ENCODE measurements around the gene CCNF. TPM values are rescaled to one million over a fixed set of nuclear protein-coding genes. Genes with fewer than 3 reads are reported as not detected.

CCNF gene
- total and polyA plus RNA-seq, 2 of the 8 experiments (the other 6 are each of a cell fraction or from before 2014, with no cell fraction given) = 15.4 to 54.3 TPM

DNA sequence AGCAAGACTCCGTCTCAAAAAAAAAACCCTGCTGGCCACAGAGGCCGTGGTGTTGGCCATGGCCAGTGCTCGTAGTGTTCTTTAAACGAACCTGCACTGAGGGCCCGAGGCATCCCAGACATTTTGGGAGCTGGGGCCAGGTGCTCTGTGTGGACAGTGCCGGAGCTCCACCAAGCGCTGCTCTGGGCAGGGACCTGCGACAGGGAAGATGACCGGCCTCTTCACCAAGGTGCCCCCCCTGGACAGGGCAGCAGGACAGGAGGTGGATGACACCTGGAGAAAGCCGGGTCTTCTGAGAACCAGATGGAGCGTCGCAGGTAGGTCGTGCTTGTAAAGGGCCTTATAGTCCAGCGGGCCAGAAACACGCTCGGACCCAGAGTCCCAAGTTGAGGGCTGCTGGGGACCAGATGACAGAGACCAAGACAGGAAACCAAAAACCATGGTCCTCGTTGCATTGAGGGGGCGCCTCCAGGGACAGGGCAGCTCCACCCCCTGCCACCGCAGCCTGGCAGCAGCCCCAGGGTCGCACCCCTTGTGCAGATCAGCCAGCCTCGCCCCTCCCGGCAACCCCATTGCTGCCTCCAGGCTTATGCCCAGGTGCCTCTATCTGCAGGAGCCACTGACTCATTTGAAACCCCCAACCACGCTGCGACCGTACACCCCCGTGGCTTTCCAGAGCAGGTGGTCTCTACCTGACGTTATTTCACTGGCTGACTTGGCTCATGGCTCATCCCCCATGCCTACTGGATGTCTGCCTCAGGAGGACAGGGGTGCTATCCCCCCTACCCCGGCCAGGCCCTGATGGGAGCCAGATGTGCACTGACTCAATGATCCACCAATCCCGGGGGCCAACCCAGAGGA lies 37.6 kb downstream of the CCNF start:
- 87% methylated on average over 27 of the region's 29 CpGs; no CpG with 5 or more reads in 1 of the 2 experiments for WGBS, 2 experiments (ENCODE audit: extremely low coverage in 1 of 2, insufficient coverage in 1 of 2, insufficient read length in 1 of 2, insufficient replicate concordance in 2 of 2, low coverage in 1 of 2, low lambda C conversion rate in 2 of 2, missing lambda C conversion rate in 1 of 2)
- ChIA-PET POLR2A (ENCODE audit: partially characterized antibody) (interaction anchor here (0.7 to 2.3 kb wide), 9 partner anchors 8 to 312 kb away, joined by 3 to 21 read pairs (median 3); partner anchors contain the start of genes TEDC2 and TRAF7), CTCF (ENCODE audit: partially characterized antibody) (interaction anchor here (0.6 to 1.3 kb wide), 4 partner anchors 11 to 1409 kb away, joined by 3 to 4 read pairs (median 4); no protein-coding TSS in a partner anchor)
- no peak overlapping the region for H3K56ac ChIP-seq (replicated peaks; ENCODE audit: insufficient read length, low read depth, low read length)
- peak overlapping the region; percentile 83; the same call in 1 of the 2 replicates for H2BK5ac ChIP-seq (ENCODE audit: low read depth, low read length)
- H4K8ac ChIP-seq (ENCODE audit: extremely low read depth, insufficient read depth, low read length) = no peak overlapping the region; the same call in none of the 2 replicates
- H3K9ac ChIP-seq (replicated peaks in 1 of 4; ENCODE audit: extremely low read depth in 1 of 4, low read depth in 3 of 4, low read length in 3 of 4) = peak overlapping the region in 2 of 4 experiments; percentile 54; a peak in 3 of 7 replicates
- H3K79me1 ChIP-seq (ENCODE audit: low read depth, low read length) = no peaks in the 10 kb centered on the region
- H3K4ac ChIP-seq (replicated peaks; ENCODE audit: insufficient read length, low read depth, low read length) = no peak overlapping the region
- H3K4me2 ChIP-seq (ENCODE audit: insufficient read depth in 1 of 2, low read depth in 2 of 2, low read length in 2 of 2) = peak overlapping the region; percentile 88 to 94
- no peak overlapping the region for H4K91ac ChIP-seq (replicated peaks; ENCODE audit: insufficient read length, low read length)
- no peak for DNase-seq (ENCODE audit: low read depth in 1 of 2, low spot score in 2 of 2)
- H3K18ac ChIP-seq (ENCODE audit: extremely low read depth, low read length) = peak overlapping the region; percentile 48; the same call in 1 of the 2 replicates
- peaks cover 2 to 3% of the 10 kb centered on the region in 2 experiments for H4K20me1 ChIP-seq (replicated peaks in 1 of 2; ENCODE audit: control insufficient read depth in 1 of 2, insufficient read depth in 2 of 2, low read length in 2 of 2)
- peak overlapping the region; percentile 75; the same call in 1 of the 2 replicates for H2BK12ac ChIP-seq (ENCODE audit: low read depth, low read length)
- no peak overlapping the region for H3K27ac ChIP-seq (ENCODE audit: low read depth, low read length)
- no peak overlapping the region for H3K23ac ChIP-seq (ENCODE audit: insufficient read length)
- H3K4me1 ChIP-seq (replicated peaks in 1 of 4; ENCODE audit: control insufficient read depth in 3 of 4, insufficient read depth in 4 of 4, low read length in 3 of 4) = peaks cover 0 to 32% (median 23%) of the 10 kb centered on the region in 4 experiments; a peak in 6 of 7 replicates
- H3K79me2 ChIP-seq (ENCODE audit: control insufficient read depth in 1 of 2, insufficient read depth in 2 of 2, low read length in 2 of 2) = no peaks in the 10 kb centered on the region
- no peak overlapping the region for H2BK15ac ChIP-seq (ENCODE audit: low read length)
- no peak overlapping the region for H2BK20ac ChIP-seq (ENCODE audit: low read length)
- no peak overlapping the region for H2BK120ac ChIP-seq (replicated peaks; ENCODE audit: low read depth, low read length)
- H3K23me2 ChIP-seq (ENCODE audit: low read depth, low read length) = peaks cover 14% of the 10 kb centered on the region; the same call in 1 of the 2 replicates
- FAIRE-seq = no peak
- no peak overlapping the region for H2AFZ ChIP-seq (ENCODE audit: low read length)
- peaks cover 0 to 11% (median 6%) of the 10 kb centered on the region in 4 experiments; a peak in 3 of 8 replicates for H3K36me3 ChIP-seq (ENCODE audit: control insufficient read depth in 2 of 4, insufficient read depth in 4 of 4, low read length in 3 of 4)
- H3K4me3 ChIP-seq (ENCODE audit: extremely low read depth in 1 of 4, insufficient read depth in 2 of 4, low read depth in 3 of 4, low read length in 4 of 4) = peak overlapping the region in 1 of 4 experiments; percentile 73; a peak in 1 of 8 replicates
- peaks cover 10 to 37% (median 32%) of the 10 kb centered on the region in 4 experiments for H3K27me3 ChIP-seq (replicated peaks in 1 of 4; ENCODE audit: control insufficient read depth in 3 of 4, extremely low read depth in 1 of 4, insufficient read depth in 3 of 4, low read length in 3 of 4)
- H3K14ac ChIP-seq (ENCODE audit: insufficient read length) = no peak overlapping the region
- no peak overlapping the region for H4K5ac ChIP-seq (ENCODE audit: insufficient read length, low read depth, low read length)
- H3K9me3 ChIP-seq (ENCODE audit: insufficient read depth in 2 of 2, low read depth in 1 of 2, low read length in 1 of 2) = no peaks in the 10 kb centered on the region
- H2AK5ac ChIP-seq (ENCODE audit: low read depth, low read length) = no peak overlapping the region
- TF ChIP-seq CREB1 (IDR thresholded peaks at IDR 0.05) = no peak
- TF ChIP-seq BCL11A (IDR thresholded peaks at IDR 0.05; ENCODE audit: low read depth in 2 of 2, low read length in 2 of 2) = no peak
- no peak for TF ChIP-seq CEBPB (IDR thresholded peaks at IDR 0.05; ENCODE audit: low read depth, low read length)
- no peak for TF ChIP-seq EP300 (IDR thresholded peaks at IDR 0.05; ENCODE audit: borderline replicate concordance in 1 of 2, low read depth in 2 of 2, low read length in 2 of 2)
- no peak for TF ChIP-seq SRF (IDR thresholded peaks at IDR 0.05; ENCODE audit: low read depth, low read length)
- TF ChIP-seq KDM4A (IDR thresholded peaks at IDR 0.05; ENCODE audit: low read depth, low read length, severe bottlenecking) = no peak
- no peak for TF ChIP-seq RBBP5 (IDR thresholded peaks at IDR 0.05; ENCODE audit: borderline replicate concordance, low read depth, low read length)
- no peak for TF ChIP-seq TAF1 (IDR thresholded peaks at IDR 0.05; ENCODE audit: low read depth, low read length)
